GM12872 (cell line): ENCODE results near the gene TMOD1.

Source experiments
- CTCF ChIP-seq: IDR thresholded peaks from 3 replicates; pipeline ENCODE4 v1.5.1; 2011; ENCODE audit warnings: low read depth, mild to moderate bottlenecking, low read length, moderate library complexity; ENCODE audit not compliant: insufficient read depth

TMOD1 gene

GRCh38 chr9:97568461-97569275 lies 67.2 kb downstream of the TMOD1 start:
- no peak for TF ChIP-seq CTCF

GRCh38 chr9:97570899-97571298 lies 69.4 kb downstream of the TMOD1 start:
- no peak for TF ChIP-seq CTCF

GRCh38 chr9:97571664-97572063 lies 70.2 kb downstream of the TMOD1 start:
- no peak for TF ChIP-seq CTCF

GRCh38 chr9:97572196-97572891 lies 70.9 kb downstream of the TMOD1 start:
- no peak for TF ChIP-seq CTCF

GRCh38 chr9:97572892-97573365 lies 71.5 kb downstream of the TMOD1 start:
- TF ChIP-seq CTCF, result no peak

GRCh38 chr9:97573482-97574073 lies 72.1 kb downstream of the TMOD1 start:
- no peak for TF ChIP-seq CTCF

- TF ChIP-seq CTCF, result no peak
Observed at GRCh38 chr9:97575673-97576200, 74.3 kb downstream of the TMOD1 start.
